Mucosa of stomach (tissue), 1 donor: ENCODE measurements around the gene GSTA5.
"Not testable (repeated sequence)": the region's sequence is repeated elsewhere in the genome, so short reads cannot be mapped to it uniquely, and the experiment has no call there.

ENCODE experiments used
- H3K27me3 ChIP-seq: one replicate; pipeline ENCODE4 v1.7.0; 2013; ENCODE audit warnings: mild to moderate bottlenecking, low read length; ENCODE audit not compliant: control insufficient read depth, insufficient read depth
- H3K36me3 ChIP-seq: one replicate; pipeline ENCODE4 v1.7.0; 2013; ENCODE audit warnings: low read length; ENCODE audit not compliant: control insufficient read depth, insufficient read depth
- H3K4me1 ChIP-seq: one replicate; pipeline ENCODE4 v1.7.0; 2013; ENCODE audit warnings: mild to moderate bottlenecking, low read length; ENCODE audit not compliant: control insufficient read depth, insufficient read depth
- H3K4me3 ChIP-seq: one replicate; pipeline ENCODE4 v1.7.0; 2013; ENCODE audit warnings: low read length
- H3K9ac ChIP-seq: one replicate; pipeline ENCODE4 v1.7.0; 2013; ENCODE audit warnings: mild to moderate bottlenecking, low read length, moderate library complexity
- H3K9me3 ChIP-seq: one replicate; pipeline ENCODE4 v1.7.0; 2013; ENCODE audit warnings: mild to moderate bottlenecking, low read length, moderate library complexity; ENCODE audit not compliant: control insufficient read depth
- donor health status: Pancreatic carcinoma.

GSTA5 gene

GRCh38 chr6:52828621-52829020, 12.0 kb downstream of the GSTA5 start:
- H3K9ac ChIP-seq, H3K4me1 ChIP-seq, H3K27me3 ChIP-seq, H3K4me3 ChIP-seq, H3K9me3 ChIP-seq, H3K36me3 ChIP-seq: not testable (repeated sequence)

GRCh38 chr6:52827073-52827783, 13.4 kb downstream of the GSTA5 start:
- not testable (repeated sequence) for H3K9ac ChIP-seq, H3K36me3 ChIP-seq, H3K4me3 ChIP-seq, H3K27me3 ChIP-seq, H3K4me1 ChIP-seq, H3K9me3 ChIP-seq

GRCh38 chr6:52826513-52826912, 14.1 kb downstream of the GSTA5 start:
- Histone ChIP-seq H3K27me3 (no peaks in the 10 kb centered on the region), H3K9me3 (no peaks in the 10 kb centered on the region), H3K36me3 (no peaks in the 10 kb centered on the region), H3K4me3 (no peak overlapping the region), H3K4me1 (no peaks in the 10 kb centered on the region), H3K9ac (no peak overlapping the region)

DNA sequence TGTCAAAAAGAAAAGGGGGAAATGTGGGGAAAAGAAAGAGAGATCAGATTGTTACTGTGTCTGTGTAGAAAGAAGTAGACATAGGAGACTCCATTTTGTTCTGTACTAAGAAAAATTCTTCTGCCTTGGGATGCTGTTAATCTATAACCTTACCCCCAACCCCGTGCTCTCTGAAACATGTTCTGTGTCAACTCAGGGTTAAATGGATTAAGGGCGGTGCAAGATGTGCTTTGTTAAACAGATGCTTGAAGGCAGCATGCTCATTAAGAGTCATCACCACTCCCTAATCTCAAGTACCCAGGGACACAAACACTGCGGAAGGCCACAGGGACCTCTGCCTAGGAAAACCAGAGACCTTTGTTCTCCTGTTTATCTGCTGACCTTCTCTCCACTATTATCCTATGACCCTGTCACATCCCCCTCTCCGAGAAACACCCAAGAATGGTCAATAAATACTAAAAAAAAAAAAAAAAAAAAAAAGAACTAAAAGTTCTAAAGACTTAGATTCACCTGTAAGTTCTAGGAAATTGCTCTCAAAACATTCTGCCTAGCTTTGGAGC, 14.6 kb downstream of the GSTA5 start:
- not testable (repeated sequence) for H3K4me3 ChIP-seq, H3K9me3 ChIP-seq, H3K27me3 ChIP-seq, H3K9ac ChIP-seq, H3K4me1 ChIP-seq, H3K36me3 ChIP-seq

DNA sequence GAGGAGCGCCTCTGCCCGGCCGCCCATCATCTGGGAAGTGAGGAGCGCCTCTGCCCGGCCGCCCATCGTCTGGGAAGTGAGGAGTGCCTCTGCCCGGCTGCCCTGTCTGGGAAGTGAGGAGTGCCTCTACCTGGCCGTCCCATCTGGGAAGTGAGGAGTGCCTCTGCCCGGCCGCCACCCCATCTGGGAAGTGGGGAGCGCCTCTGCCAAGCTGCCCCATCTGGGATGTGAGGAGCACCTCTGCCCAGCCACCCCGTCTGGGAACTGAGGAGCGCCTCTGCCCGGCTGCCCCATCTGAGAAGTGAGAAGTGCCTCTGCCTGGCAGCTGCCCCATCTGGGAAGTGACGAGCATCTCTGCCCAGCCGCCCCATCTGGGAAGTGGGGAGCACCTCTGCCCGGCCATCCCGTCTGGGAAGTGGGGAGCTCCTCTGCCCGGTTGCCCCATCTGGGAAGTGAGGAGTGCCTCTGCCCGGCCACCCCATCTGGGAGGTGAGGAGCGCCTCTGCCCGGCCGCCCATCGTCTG, 15.3 kb downstream of the GSTA5 start:
- H3K9ac ChIP-seq, H3K4me1 ChIP-seq, H3K27me3 ChIP-seq, H3K9me3 ChIP-seq, H3K36me3 ChIP-seq, H3K4me3 ChIP-seq: not testable (repeated sequence)

- H3K4me1 ChIP-seq, result no peaks in the 10 kb centered on the region
- H3K36me3 ChIP-seq, result no peaks in the 10 kb centered on the region
- no peaks in the 10 kb centered on the region for H3K27me3 ChIP-seq
- no peaks in the 10 kb centered on the region for H3K9me3 ChIP-seq
- no peak overlapping the region for H3K9ac ChIP-seq
- no peak overlapping the region for H3K4me3 ChIP-seq
Observed at GRCh38 chr6:52821842-52822241, 18.8 kb downstream of the GSTA5 start.

GRCh38 chr6:52820198-52820597, 20.4 kb downstream of the GSTA5 start:
- H3K27me3 ChIP-seq, result no peaks in the 10 kb centered on the region
- H3K4me3 ChIP-seq, result no peak overlapping the region
- no peaks in the 10 kb centered on the region for H3K9me3 ChIP-seq
- H3K36me3 ChIP-seq, result no peaks in the 10 kb centered on the region
- H3K9ac ChIP-seq, result no peak overlapping the region
- H3K4me1 ChIP-seq, result peaks cover 5% of the 10 kb centered on the region

GRCh38 chr6:52815167-52816092, 25.2 kb downstream of the GSTA5 start:
- H3K9ac ChIP-seq, result no peak overlapping the region
- H3K4me1 ChIP-seq, result peaks cover 6% of the 10 kb centered on the region
- H3K4me3 ChIP-seq, result no peak overlapping the region
- no peaks in the 10 kb centered on the region for H3K9me3 ChIP-seq
- H3K36me3 ChIP-seq, result no peaks in the 10 kb centered on the region
- no peaks in the 10 kb centered on the region for H3K27me3 ChIP-seq

DNA sequence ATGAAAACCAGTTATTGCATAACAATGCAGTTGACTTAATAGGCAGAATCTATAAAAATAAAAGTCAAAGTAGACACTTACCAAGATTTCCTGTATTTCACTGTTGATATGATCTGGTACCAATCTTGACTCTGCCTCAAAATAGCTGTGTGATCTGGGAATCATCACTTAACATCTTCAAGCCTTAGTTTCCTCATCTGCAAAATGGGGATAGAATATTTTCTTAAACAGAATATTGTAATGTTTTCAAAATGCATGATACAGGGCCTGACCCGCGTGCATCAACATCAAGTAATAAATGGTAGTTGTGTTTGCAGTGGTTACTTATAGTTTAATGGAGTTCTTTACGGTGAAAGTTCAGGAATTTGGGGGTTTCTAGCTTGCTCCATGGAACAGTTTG, 26.1 kb downstream of the GSTA5 start:
- not testable (repeated sequence) for H3K9ac ChIP-seq, H3K4me3 ChIP-seq, H3K36me3 ChIP-seq, H3K4me1 ChIP-seq, H3K27me3 ChIP-seq, H3K9me3 ChIP-seq

DNA sequence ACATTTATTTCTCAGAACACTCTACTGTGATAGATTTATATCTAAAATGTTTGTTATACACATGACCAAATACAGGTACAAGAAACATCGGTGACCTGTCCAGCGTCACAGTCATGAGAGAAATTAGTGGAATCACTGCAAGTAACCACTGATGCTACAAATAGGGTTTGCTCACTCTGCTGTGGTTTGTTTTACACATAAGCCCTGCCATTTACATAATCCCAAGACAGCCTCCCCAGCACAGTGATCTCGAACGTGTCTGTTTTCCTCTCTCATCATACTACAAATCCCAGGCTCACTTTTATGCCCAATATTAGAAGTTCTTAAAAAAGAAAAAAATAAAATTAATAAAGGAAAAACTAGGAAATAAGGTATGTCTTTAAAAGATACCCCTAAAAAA, 30.8 kb downstream of the GSTA5 start:
- not testable (repeated sequence) for H3K4me3 ChIP-seq, H3K36me3 ChIP-seq, H3K9me3 ChIP-seq, H3K9ac ChIP-seq, H3K27me3 ChIP-seq, H3K4me1 ChIP-seq

DNA sequence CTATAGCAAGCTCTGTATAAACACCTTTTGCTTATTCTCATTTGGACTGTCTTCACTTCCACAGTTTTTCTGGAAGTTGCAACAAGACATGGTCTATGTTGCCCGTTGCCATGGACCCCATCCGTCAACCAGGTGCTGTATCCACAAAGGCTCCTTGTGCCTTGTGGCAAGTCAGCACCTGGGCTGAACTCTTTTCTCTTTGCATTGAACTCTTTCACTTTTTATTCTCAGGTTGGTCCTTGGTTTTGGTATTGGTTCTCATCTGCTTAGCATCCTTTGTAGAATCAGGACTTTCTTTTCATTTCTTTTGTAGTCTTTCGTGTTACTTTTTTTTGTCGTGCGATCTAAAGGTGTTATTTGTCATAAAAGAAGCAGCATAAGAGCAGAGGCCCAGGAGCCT, 32.0 kb downstream of the GSTA5 start:
- Histone ChIP-seq H3K9me3 (no peaks in the 10 kb centered on the region), H3K4me1 (no peaks in the 10 kb centered on the region), H3K9ac (no peak overlapping the region), H3K27me3 (no peaks in the 10 kb centered on the region), H3K4me3 (no peak overlapping the region), H3K36me3 (no peaks in the 10 kb centered on the region)

- not testable (repeated sequence) for H3K9me3 ChIP-seq, H3K4me3 ChIP-seq, H3K27me3 ChIP-seq, H3K4me1 ChIP-seq, H3K36me3 ChIP-seq, H3K9ac ChIP-seq
Observed at GRCh38 chr6:52803668-52804255, 36.9 kb downstream of the GSTA5 start, which contains the start of gene GSTA1. Gene GSTA1, minus strand, starts transcription at chr6:52803816. Its CDS starts 4,549 bp downstream, at chr6:52799267.
